GM10847 (cell line): ENCODE data around the gene RSAD2.

Experiments used
- POLR2A ChIP-seq: IDR thresholded peaks from 2 replicates; pipeline ENCODE4 v1.6.1; 2011; ENCODE audit not compliant: insufficient read length; ENCODE audit errors: extremely low read depth

The RSAD2 gene

GRCh38 chr2:6927186-6927585 lies 49.6 kb downstream of the RSAD2 start:
- no peak for TF ChIP-seq POLR2A

- TF ChIP-seq POLR2A = no peak
These were observed 50.2 kb downstream of the RSAD2 start for GRCh38 chr2:6927753-6928152.

- no peak for TF ChIP-seq POLR2A
These were observed 50.9 kb downstream of the RSAD2 start for GRCh38 chr2:6928452-6928851.

- TF ChIP-seq POLR2A = no peak
These were observed 51.7 kb downstream of the RSAD2 start for GRCh38 chr2:6929196-6929819.

- no peak for TF ChIP-seq POLR2A
These were observed 53.5 kb downstream of the RSAD2 start for GRCh38 chr2:6930923-6931647.

- no peak for TF ChIP-seq POLR2A
These were observed 54.2 kb downstream of the RSAD2 start for GRCh38 chr2:6931753-6932152.

GRCh38 chr2:6932206-6932605 lies 54.6 kb downstream of the RSAD2 start:
- no peak for TF ChIP-seq POLR2A

GRCh38 chr2:6932828-6933227 lies 55.3 kb downstream of the RSAD2 start:
- no peak for TF ChIP-seq POLR2A

GRCh38 chr2:6933911-6934310 lies 56.3 kb downstream of the RSAD2 start:
- TF ChIP-seq POLR2A = no peak

GRCh38 chr2:6934345-6934744 lies 56.8 kb downstream of the RSAD2 start:
- no peak for TF ChIP-seq POLR2A

GRCh38 chr2:6934758-6935651 lies 57.4 kb downstream of the RSAD2 start:
- TF ChIP-seq POLR2A = no peak

- no peak for TF ChIP-seq POLR2A
These were observed 59.6 kb downstream of the RSAD2 start for GRCh38 chr2:6937157-6937556.

GRCh38 chr2:6937582-6937981 lies 60.0 kb downstream of the RSAD2 start:
- no peak for TF ChIP-seq POLR2A

- TF ChIP-seq POLR2A = no peak
These were observed 61.5 kb downstream of the RSAD2 start for GRCh38 chr2:6939071-6939470.

- no peak for TF ChIP-seq POLR2A
These were observed 63.2 kb downstream of the RSAD2 start for GRCh38 chr2:6940820-6941219.
